Dedifferentiated amniotic fluid mesenchymal stem cell (primary cell): ENCODE data around the gene CHI3L1.

Source experiments
- DNase-seq: peaks from one replicate; pipeline ENCODE4 v3.0.0-alpha.2; 2016; ENCODE audit errors: extremely low spot score

CHI3L1 gene

DNA sequence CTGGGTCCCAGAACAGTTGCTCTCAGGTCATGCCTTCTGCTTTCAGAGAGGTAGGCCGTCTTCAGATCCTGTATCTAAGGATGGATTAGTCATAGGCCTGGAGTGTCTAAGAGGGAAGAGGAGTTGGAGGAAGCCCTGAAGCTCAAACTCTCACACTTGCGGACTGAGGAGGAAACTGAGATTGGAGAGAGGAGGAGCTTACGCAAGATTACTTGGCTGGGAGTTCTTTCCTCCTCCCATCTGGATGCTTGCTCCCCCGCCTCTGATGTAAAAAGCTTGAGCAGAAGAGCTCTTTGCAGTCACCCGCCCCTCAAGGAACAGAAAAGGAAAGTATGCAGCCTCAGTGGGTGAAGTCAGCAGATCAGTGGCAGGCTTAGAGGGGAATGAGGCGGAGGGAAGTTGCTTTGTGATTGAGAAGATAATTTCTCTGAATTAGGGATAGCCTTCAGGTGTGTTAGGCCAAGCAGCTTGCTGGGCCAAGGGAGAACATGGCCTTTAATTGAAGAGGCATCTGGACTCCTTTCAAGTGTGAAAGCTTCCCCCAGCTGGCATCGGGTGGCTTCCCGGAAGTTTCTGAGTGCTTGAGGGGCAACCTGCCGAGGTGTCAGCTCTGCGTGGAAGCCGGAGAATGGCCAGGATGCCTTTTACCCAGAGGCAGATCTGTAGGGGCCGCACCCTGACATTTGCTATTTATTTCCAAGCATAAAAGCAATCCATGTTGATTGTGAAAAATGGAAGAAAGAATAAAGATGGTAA is 52.4 kb downstream of the CHI3L1 start:
- DNase-seq, result no peak

DNA sequence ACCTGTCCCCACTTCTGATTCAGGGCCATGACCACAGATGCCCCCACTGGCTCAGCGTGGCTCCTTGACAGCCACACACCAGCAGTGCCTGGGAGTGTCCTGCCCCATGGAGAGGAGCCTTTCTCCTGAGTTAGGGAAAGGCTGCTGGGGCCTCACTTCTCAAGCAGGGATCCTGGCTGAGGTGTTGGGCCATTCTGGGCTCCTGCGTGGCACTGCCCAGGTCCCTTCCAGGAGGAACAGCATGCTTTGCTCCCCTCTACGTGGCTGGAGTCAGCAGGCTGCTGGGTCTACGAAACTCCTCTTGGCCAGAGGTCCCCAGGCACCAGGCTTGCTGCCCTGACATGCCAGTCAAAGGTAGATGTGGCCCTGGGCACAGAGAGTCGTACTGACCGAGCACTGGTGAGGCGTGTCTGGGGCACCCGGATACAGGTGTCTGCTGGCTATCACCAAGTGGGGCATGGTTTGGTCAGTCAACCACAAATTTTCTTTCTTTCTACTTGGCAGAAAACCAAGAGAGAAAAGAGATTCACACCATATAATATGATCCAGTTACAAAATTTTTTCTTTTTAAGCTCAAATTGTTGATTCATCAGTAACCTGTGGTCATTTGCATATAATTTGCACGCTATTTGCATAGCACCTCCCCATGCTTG is 54.8 kb downstream of the CHI3L1 start:
- no peak for DNase-seq

DNA sequence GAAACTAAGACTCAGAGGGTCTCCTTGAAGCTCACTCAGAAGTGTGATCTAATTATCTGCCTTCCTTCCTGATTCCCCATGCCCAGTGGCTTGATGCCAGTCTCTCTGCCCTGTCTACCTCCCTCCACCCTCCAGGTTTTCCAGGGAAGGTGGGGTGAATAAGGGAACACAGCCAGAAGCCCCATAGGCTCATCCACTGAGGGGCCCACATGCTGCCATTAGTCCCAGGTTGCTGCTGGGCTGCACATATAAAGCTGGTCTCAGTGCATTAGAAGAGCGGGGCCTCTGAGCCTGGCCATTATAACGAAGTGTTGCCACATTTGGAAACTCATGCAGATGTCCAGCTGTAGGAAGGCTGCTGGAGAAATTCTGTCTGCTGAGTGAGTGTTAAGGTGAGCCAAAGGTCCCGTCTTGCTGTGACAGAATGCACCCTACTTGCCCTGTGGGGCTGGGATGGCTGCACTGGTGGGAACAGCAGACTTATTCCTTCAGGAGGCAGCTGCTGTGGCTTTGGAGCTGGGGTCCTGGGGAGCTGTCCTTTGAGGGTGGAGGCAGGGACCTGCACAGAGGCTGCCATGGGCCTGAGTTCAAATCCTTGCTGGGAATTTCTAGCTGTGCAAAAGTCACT is 56.0 kb downstream of the CHI3L1 start:
- DNase-seq, result no peak

DNA sequence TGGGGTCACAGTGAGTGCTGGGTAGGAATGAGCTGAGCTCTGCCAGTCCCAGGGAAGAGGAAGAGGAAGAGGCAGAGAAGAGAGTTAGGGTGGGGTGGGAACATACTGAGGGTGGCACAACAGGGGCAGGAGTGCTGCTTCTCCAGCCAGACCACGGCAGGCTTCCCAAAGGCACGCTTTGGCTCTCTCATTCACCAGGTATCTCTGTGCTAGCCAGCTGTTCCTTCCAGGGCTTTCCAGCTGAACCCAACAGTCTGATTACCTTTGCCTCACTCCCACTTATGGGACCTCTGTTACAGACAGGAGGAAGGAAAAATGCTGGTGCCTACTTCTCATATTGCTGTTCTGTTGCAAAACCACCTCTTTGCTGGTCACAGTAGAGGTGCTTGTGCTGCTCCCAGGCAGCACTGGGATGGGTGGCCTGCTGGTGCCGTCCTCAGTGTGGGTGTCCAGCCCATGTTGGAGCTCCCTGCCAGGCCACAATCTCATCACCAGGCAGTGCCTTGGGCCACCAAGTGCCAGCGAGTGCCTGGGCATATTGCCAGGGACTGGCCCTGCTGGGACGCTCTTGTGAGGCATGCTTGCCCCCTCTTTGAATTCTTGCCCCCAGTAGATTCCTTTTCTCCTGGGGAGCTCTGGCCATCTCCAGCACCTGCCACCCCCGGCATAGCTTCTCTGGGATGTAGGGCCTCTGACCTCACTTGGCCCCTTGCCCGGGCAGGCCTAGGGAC is 56.8 kb downstream of the CHI3L1 start:
- DNase-seq, result no peak
